ENCODE results near the gene FN3KRP.

FN3KRP gene

DNA sequence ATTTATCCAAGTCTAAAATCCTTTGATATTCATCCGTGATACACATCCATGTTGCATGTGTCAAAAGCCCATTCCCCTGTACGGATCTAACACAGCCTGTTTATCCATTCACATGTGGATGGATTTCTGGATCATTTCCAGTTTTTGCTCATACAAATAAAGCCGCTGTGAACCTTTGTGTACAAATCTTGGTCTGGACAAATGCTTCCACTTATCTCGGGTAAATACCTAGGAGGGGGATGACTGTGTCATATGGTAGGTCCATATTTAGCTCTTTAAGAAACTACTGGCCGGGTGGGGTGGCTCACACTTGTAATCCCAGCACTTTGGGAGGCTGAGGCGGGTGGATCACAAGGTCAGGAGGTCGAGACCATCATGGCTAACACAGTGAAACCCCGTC lies 29.0 kb downstream of the FN3KRP start:
- H3K4me2 ChIP-seq (ENCODE audit: low read length) = no peak overlapping the region
- no peaks in the 10 kb centered on the region for H3K27me3 ChIP-seq (ENCODE audit: insufficient read depth, low read length)
- TF ChIP-seq, protein P1, sequence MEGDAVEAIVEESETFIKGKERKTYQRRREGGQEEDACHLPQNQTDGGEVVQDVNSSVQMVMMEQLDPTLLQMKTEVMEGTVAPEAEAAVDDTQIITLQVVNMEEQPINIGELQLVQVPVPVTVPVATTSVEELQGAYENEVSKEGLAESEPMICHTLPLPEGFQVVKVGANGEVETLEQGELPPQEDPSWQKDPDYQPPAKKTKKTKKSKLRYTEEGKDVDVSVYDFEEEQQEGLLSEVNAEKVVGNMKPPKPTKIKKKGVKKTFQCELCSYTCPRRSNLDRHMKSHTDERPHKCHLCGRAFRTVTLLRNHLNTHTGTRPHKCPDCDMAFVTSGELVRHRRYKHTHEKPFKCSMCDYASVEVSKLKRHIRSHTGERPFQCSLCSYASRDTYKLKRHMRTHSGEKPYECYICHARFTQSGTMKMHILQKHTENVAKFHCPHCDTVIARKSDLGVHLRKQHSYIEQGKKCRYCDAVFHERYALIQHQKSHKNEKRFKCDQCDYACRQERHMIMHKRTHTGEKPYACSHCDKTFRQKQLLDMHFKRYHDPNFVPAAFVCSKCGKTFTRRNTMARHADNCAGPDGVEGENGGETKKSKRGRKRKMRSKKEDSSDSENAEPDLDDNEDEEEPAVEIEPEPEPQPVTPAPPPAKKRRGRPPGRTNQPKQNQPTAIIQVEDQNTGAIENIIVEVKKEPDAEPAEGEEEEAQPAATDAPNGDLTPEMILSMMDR (IDR thresholded peaks at IDR 0.05; ENCODE audit: low read length) = no peak
- TF ChIP-seq EZH2 (IDR thresholded peaks at IDR 0.05; ENCODE audit: borderline replicate concordance, low read length) = no peak
- H4K20me1 ChIP-seq (ENCODE audit: insufficient read depth, low read length) = no peaks in the 10 kb centered on the region
- H2AFZ ChIP-seq (ENCODE audit: low read length) = no peak overlapping the region
- no peaks in the 10 kb centered on the region for H3K79me2 ChIP-seq (ENCODE audit: insufficient read depth, low read length)
- H3K36me3 ChIP-seq (ENCODE audit: insufficient read depth, low read length) = peaks cover 20% of the 10 kb centered on the region
- H3K27ac ChIP-seq (ENCODE audit: low read depth, low read length, poor library complexity, severe bottlenecking) = no peak overlapping the region
- no peak overlapping the region for H3K9ac ChIP-seq (ENCODE audit: low read length)
- H3K9me3 ChIP-seq (ENCODE audit: low read length) = peaks cover 15% of the 10 kb centered on the region; the same call in 1 of the 2 replicates
- no peaks in the 10 kb centered on the region for H3F3A ChIP-seq (ENCODE audit: insufficient read depth, low read length)
- no peaks in the 10 kb centered on the region for H3K9me2 ChIP-seq (ENCODE audit: low read depth, low read length)
- no peak overlapping the region for H3K4me3 ChIP-seq (ENCODE audit: low read depth, low read length, poor library complexity, severe bottlenecking)
- H3K4me1 ChIP-seq (ENCODE audit: insufficient read depth, low read length, severe bottlenecking) = no peaks in the 10 kb centered on the region

DNA sequence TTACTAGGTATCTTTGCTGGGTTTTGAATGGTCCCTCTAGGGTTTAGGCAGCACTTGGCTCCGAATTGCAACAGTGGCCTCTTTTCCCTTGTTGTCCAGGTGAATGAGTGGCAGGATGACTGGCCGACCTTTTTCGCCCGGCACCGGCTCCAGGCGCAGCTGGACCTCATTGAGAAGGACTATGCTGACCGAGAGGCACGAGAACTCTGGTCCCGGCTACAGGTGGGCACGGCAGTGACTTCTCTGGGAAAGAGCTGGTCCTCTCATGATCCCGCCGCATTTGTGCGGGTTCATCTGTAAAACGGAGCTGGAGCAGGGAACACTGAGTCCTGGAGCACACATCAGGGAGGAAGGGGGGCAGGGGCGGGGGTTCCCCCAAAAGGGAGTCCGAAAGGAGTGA lies 32.2 kb downstream of the FN3KRP start:
- H2AFZ ChIP-seq (ENCODE audit: low read length) = no peak overlapping the region
- H3K4me1 ChIP-seq (ENCODE audit: insufficient read depth, low read length, severe bottlenecking) = peaks cover 12% of the 10 kb centered on the region
- H3K9ac ChIP-seq (ENCODE audit: low read length) = no peak overlapping the region
- no peak overlapping the region for H3K27ac ChIP-seq (ENCODE audit: low read depth, low read length, poor library complexity, severe bottlenecking)
- no peaks in the 10 kb centered on the region for H3K27me3 ChIP-seq (ENCODE audit: insufficient read depth, low read length)
- no peak overlapping the region for H3K4me3 ChIP-seq (ENCODE audit: low read depth, low read length, poor library complexity, severe bottlenecking)
- TF ChIP-seq, protein P1 (IDR thresholded peaks at IDR 0.05; ENCODE audit: low read length) = no peak
- no peak for TF ChIP-seq EZH2 (IDR thresholded peaks at IDR 0.05; ENCODE audit: borderline replicate concordance, low read length)
- H4K20me1 ChIP-seq (ENCODE audit: insufficient read depth, low read length) = no peaks in the 10 kb centered on the region
- H3K9me2 ChIP-seq (ENCODE audit: low read depth, low read length) = no peaks in the 10 kb centered on the region
- no peaks in the 10 kb centered on the region; the same call in 1 of the 2 replicates for H3K79me2 ChIP-seq (ENCODE audit: insufficient read depth, low read length)
- no peaks in the 10 kb centered on the region for H3F3A ChIP-seq (ENCODE audit: insufficient read depth, low read length)
- 0 out of 2 replicates have a peak, but pooled peaks cover 8% of the 10 kb centered on the region for H3K9me3 ChIP-seq (ENCODE audit: low read length)
- H3K4me2 ChIP-seq (ENCODE audit: low read length) = no peak overlapping the region
- H3K36me3 ChIP-seq (ENCODE audit: insufficient read depth, low read length) = no peaks in the 10 kb centered on the region

DNA sequence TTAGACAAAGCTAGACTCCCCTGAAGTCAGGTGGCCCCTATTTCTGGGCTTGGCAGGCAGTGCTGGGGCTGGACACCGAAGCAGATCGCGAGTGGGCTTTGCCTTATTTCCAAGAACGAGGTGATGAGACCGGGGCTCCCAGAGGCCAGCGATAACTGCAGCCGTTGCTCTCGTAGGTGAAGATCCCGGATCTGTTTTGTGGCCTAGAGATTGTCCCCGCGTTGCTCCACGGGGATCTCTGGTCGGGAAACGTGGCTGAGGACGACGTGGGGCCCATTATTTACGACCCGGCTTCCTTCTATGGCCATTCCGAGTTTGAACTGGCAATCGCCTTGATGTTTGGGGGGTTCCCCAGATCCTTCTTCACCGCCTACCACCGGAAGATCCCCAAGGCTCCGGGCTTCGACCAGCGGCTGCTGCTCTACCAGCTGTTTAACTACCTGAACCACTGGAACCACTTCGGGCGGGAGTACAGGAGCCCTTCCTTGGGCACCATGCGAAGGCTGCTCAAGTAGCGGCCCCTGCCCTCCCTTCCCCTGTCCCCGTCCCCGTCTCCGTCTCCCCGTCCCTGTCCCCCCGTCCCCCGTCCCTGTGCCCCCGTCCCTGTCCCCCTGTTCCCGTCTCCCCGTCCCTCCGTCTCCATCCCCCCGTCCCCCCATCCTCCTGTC lies 33.9 kb downstream of the FN3KRP start:
- H3K9ac ChIP-seq (ENCODE audit: low read length) = no peak overlapping the region
- H3K4me2 ChIP-seq (ENCODE audit: low read length) = no peak overlapping the region

More for the DNA sequence above, 33.9 kb downstream of the FN3KRP start:
- no peak overlapping the region for H3K4me3 ChIP-seq (ENCODE audit: low read depth, low read length, poor library complexity, severe bottlenecking)
- no peaks in the 10 kb centered on the region for H3K36me3 ChIP-seq (ENCODE audit: insufficient read depth, low read length)
- no peaks in the 10 kb centered on the region for H4K20me1 ChIP-seq (ENCODE audit: insufficient read depth, low read length)
- H3F3A ChIP-seq (ENCODE audit: insufficient read depth, low read length) = no peaks in the 10 kb centered on the region
- H3K27ac ChIP-seq (ENCODE audit: low read depth, low read length, poor library complexity, severe bottlenecking) = no peak overlapping the region
- TF ChIP-seq EZH2 (IDR thresholded peaks at IDR 0.05; ENCODE audit: borderline replicate concordance, low read length) = no peak
- no peak overlapping the region for H2AFZ ChIP-seq (ENCODE audit: low read length)
- H3K79me2 ChIP-seq (ENCODE audit: insufficient read depth, low read length) = no peaks in the 10 kb centered on the region; the same call in none of the 2 replicates
- H3K27me3 ChIP-seq (ENCODE audit: insufficient read depth, low read length) = no peaks in the 10 kb centered on the region
- no peaks in the 10 kb centered on the region for H3K9me2 ChIP-seq (ENCODE audit: low read depth, low read length)
- H3K4me1 ChIP-seq (ENCODE audit: insufficient read depth, low read length, severe bottlenecking) = peaks cover 21% of the 10 kb centered on the region
- 0 out of 2 replicates have a peak, but pooled peaks cover 8% of the 10 kb centered on the region for H3K9me3 ChIP-seq (ENCODE audit: low read length)
